Measurements from ENCODE around the gene TMEM198. TPM values are rescaled to one million over a fixed set of nuclear protein-coding genes. Genes with fewer than 3 reads are reported as not detected.

TMEM198 gene
- total and polyA plus RNA-seq, 9 of the 15 experiments (the other 6 are each of a cell fraction or from before 2014, with no cell fraction given): 0.03 to 3.8 (median 1.0) TPM

GRCh38 chr2:219498280-219499057 is 45.4 kb upstream of the TMEM198 start, which contains the start of gene GMPPA (continued):
- TF ChIP-seq SIN3A (IDR thresholded peaks at IDR 0.05; ENCODE audit: borderline replicate concordance in 2 of 2, control insufficient read depth in 1 of 2, low read depth in 2 of 2, low read length in 2 of 2) (peak in 1 of 2 experiments; percentile 84; a peak in 1 of 4 replicates), HDAC3 (IDR thresholded peaks at IDR 0.05; ENCODE audit: borderline replicate concordance, partially characterized antibody) (no peak), FIP1L1 (IDR thresholded peaks at IDR 0.05; ENCODE audit: low read depth, low read length, poor library complexity, severe bottlenecking) (no peak), SP1 (CRISPR knock-in tag; IDR thresholded peaks at IDR 0.05) (peak; percentile 84), RBM14 (IDR thresholded peaks at IDR 0.05; ENCODE audit: borderline replicate concordance, insufficient read depth, low read depth, low read length) (no peak), ELF1 (tag; IDR thresholded peaks at IDR 0.05) (peak; percentile 91), SMARCA4 (IDR thresholded peaks at IDR 0.05) (peak; percentile 67; the same call in 1 of the 2 replicates), SMARCA5 (IDR thresholded peaks at IDR 0.05) (no peak), ZNF253 (CRISPR knock-in tag; conservative IDR thresholded peaks at IDR 0.05) (no peak), ATF1 (CRISPR knock-in tag; IDR thresholded peaks at IDR 0.05) (no peak), ATF1 (tag; IDR thresholded peaks at IDR 0.05) (peak; percentile 67), TAF1 (IDR thresholded peaks at IDR 0.05; ENCODE audit: control insufficient read depth, extremely low read depth, insufficient read depth, low read length, severe bottlenecking) (peak; percentile 75), ZKSCAN1 (IDR thresholded peaks at IDR 0.05; ENCODE audit: low read depth, low read length) (no peak)
- TF ChIP-seq, protein P1, sequence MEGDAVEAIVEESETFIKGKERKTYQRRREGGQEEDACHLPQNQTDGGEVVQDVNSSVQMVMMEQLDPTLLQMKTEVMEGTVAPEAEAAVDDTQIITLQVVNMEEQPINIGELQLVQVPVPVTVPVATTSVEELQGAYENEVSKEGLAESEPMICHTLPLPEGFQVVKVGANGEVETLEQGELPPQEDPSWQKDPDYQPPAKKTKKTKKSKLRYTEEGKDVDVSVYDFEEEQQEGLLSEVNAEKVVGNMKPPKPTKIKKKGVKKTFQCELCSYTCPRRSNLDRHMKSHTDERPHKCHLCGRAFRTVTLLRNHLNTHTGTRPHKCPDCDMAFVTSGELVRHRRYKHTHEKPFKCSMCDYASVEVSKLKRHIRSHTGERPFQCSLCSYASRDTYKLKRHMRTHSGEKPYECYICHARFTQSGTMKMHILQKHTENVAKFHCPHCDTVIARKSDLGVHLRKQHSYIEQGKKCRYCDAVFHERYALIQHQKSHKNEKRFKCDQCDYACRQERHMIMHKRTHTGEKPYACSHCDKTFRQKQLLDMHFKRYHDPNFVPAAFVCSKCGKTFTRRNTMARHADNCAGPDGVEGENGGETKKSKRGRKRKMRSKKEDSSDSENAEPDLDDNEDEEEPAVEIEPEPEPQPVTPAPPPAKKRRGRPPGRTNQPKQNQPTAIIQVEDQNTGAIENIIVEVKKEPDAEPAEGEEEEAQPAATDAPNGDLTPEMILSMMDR (IDR thresholded peaks at IDR 0.05 in 2 of 3, conservative IDR thresholded peaks at IDR 0.05 in 1 of 3; ENCODE audit: insufficient read depth in 2 of 3, low read depth in 1 of 3, low read length in 3 of 3): no peak
- TF ChIP-seq, protein P2, sequence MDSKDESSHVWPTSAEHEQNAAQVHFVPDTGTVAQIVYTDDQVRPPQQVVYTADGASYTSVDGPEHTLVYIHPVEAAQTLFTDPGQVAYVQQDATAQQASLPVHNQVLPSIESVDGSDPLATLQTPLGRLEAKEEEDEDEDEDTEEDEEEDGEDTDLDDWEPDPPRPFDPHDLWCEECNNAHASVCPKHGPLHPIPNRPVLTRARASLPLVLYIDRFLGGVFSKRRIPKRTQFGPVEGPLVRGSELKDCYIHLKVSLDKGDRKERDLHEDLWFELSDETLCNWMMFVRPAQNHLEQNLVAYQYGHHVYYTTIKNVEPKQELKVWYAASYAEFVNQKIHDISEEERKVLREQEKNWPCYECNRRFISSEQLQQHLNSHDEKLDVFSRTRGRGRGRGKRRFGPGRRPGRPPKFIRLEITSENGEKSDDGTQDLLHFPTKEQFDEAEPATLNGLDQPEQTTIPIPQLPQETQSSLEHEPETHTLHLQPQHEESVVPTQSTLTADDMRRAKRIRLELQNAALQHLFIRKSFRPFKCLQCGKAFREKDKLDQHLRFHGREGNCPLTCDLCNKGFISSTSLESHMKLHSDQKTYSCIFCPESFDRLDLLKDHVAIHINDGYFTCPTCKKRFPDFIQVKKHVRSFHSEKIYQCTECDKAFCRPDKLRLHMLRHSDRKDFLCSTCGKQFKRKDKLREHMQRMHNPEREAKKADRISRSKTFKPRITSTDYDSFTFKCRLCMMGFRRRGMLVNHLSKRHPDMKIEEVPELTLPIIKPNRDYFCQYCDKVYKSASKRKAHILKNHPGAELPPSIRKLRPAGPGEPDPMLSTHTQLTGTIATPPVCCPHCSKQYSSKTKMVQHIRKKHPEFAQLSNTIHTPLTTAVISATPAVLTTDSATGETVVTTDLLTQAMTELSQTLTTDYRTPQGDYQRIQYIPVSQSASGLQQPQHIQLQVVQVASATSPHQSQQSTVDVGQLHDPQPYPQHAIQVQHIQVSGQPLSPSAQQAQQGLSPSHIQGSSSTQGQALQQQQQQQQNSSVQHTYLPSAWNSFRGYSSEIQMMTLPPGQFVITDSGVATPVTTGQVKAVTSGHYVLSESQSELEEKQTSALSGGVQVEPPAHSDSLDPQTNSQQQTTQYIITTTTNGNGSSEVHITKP (IDR thresholded peaks at IDR 0.05; ENCODE audit: partially characterized antibody): peak; percentile 62
- TF ChIP-seq, protein P3, sequence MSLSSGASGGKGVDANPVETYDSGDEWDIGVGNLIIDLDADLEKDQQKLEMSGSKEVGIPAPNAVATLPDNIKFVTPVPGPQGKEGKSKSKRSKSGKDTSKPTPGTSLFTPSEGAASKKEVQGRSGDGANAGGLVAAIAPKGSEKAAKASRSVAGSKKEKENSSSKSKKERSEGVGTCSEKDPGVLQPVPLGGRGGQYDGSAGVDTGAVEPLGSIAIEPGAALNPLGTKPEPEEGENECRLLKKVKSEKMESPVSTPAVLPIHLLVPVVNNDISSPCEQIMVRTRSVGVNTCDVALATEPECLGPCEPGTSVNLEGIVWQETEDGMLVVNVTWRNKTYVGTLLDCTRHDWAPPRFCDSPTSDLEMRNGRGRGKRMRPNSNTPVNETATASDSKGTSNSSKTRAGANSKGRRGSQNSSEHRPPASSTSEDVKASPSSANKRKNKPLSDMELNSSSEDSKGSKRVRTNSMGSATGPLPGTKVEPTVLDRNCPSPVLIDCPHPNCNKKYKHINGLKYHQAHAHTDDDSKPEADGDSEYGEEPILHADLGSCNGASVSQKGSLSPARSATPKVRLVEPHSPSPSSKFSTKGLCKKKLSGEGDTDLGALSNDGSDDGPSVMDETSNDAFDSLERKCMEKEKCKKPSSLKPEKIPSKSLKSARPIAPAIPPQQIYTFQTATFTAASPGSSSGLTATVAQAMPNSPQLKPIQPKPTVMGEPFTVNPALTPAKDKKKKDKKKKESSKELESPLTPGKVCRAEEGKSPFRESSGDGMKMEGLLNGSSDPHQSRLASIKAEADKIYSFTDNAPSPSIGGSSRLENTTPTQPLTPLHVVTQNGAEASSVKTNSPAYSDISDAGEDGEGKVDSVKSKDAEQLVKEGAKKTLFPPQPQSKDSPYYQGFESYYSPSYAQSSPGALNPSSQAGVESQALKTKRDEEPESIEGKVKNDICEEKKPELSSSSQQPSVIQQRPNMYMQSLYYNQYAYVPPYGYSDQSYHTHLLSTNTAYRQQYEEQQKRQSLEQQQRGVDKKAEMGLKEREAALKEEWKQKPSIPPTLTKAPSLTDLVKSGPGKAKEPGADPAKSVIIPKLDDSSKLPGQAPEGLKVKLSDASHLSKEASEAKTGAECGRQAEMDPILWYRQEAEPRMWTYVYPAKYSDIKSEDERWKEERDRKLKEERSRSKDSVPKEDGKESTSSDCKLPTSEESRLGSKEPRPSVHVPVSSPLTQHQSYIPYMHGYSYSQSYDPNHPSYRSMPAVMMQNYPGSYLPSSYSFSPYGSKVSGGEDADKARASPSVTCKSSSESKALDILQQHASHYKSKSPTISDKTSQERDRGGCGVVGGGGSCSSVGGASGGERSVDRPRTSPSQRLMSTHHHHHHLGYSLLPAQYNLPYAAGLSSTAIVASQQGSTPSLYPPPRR (CRISPR knock-in tag; IDR thresholded peaks at IDR 0.05; ENCODE audit: borderline replicate concordance): no peak

Measured in K562 (cell line).